ENCODE results near the gene PTCD2.
"Not testable (repeated sequence)": the region's sequence is repeated elsewhere in the genome, so short reads cannot be mapped to it uniquely, and the experiment has no call there.

- TF ChIP-seq, protein P1, sequence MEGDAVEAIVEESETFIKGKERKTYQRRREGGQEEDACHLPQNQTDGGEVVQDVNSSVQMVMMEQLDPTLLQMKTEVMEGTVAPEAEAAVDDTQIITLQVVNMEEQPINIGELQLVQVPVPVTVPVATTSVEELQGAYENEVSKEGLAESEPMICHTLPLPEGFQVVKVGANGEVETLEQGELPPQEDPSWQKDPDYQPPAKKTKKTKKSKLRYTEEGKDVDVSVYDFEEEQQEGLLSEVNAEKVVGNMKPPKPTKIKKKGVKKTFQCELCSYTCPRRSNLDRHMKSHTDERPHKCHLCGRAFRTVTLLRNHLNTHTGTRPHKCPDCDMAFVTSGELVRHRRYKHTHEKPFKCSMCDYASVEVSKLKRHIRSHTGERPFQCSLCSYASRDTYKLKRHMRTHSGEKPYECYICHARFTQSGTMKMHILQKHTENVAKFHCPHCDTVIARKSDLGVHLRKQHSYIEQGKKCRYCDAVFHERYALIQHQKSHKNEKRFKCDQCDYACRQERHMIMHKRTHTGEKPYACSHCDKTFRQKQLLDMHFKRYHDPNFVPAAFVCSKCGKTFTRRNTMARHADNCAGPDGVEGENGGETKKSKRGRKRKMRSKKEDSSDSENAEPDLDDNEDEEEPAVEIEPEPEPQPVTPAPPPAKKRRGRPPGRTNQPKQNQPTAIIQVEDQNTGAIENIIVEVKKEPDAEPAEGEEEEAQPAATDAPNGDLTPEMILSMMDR (IDR thresholded peaks at IDR 0.05), result not testable (repeated sequence)
- TF ChIP-seq POLR2A (IDR thresholded peaks at IDR 0.05); POLR2AphosphoS5 (IDR thresholded peaks at IDR 0.05; ENCODE audit: insufficient read depth in 1 of 2, low read depth in 1 of 2): not testable (repeated sequence)
These were observed 668 bp upstream of the PTCD2 start for GRCh38 chr5:72319435-72319975.
